ENCODE measurements around the gene AOPEP.

Gene AOPEP

GRCh38 chr9:94900222-94901018 lies 173.9 kb downstream of the AOPEP start:
- no peak overlapping the region for H3K4me3 ChIP-seq (ENCODE audit: low read depth, low read length)
- no peak for TF ChIP-seq CTCF (IDR thresholded peaks at IDR 0.05; ENCODE audit: borderline replicate concordance, insufficient read depth, low read depth, low read length)

- no peak for TF ChIP-seq CTCF (IDR thresholded peaks at IDR 0.05; ENCODE audit: borderline replicate concordance, insufficient read depth, low read depth, low read length)
- no peak overlapping the region for H3K4me3 ChIP-seq (ENCODE audit: low read depth, low read length)
Observed at GRCh38 chr9:94901019-94901363, 174.5 kb downstream of the AOPEP start.

- no peak for TF ChIP-seq CTCF (IDR thresholded peaks at IDR 0.05; ENCODE audit: borderline replicate concordance, insufficient read depth, low read depth, low read length)
- H3K4me3 ChIP-seq (ENCODE audit: low read depth, low read length), result no peak overlapping the region
Observed at GRCh38 chr9:94903961-94904421, 177.5 kb downstream of the AOPEP start.

- TF ChIP-seq CTCF (IDR thresholded peaks at IDR 0.05; ENCODE audit: borderline replicate concordance, insufficient read depth, low read depth, low read length), result no peak
- H3K4me3 ChIP-seq (ENCODE audit: low read depth, low read length), result no peak overlapping the region
Observed at GRCh38 chr9:94904806-94905205, 178.3 kb downstream of the AOPEP start.

GRCh38 chr9:94905606-94906005 lies 179.1 kb downstream of the AOPEP start:
- TF ChIP-seq CTCF (IDR thresholded peaks at IDR 0.05; ENCODE audit: borderline replicate concordance, insufficient read depth, low read depth, low read length), result no peak
- H3K4me3 ChIP-seq (ENCODE audit: low read depth, low read length), result no peak overlapping the region

- TF ChIP-seq CTCF (IDR thresholded peaks at IDR 0.05; ENCODE audit: borderline replicate concordance, insufficient read depth, low read depth, low read length), result no peak
- no peak overlapping the region for H3K4me3 ChIP-seq (ENCODE audit: low read depth, low read length)
Observed at GRCh38 chr9:94906181-94906580, 179.7 kb downstream of the AOPEP start.

DNA sequence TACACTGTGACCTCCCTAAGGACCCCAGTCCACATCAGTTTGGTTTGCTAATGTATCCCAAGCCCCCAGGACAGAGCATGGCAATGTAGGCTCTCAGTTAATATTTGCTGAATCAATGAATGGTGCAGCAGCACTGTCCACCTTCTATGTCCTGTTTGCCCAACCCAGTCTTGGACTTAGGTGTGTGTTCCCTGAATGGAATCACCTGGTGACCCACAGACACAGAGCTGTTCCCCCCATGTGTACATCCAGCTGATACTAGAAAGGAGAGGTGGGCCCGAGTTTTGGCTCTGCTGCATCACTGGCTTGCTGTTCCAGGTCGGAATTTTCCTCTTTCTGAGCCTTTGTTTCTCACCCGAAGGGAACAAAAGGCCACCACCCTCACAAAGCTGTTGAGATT lies 180.2 kb downstream of the AOPEP start:
- TF ChIP-seq CTCF (IDR thresholded peaks at IDR 0.05; ENCODE audit: borderline replicate concordance, insufficient read depth, low read depth, low read length), result no peak
- no peak overlapping the region for H3K4me3 ChIP-seq (ENCODE audit: low read depth, low read length)

Data from GM12875 (cell line).